HEK293 (cell line): ENCODE results near the gene MOB1B.

Experiments used
- CTCF ChIP-seq: fragments of 450-650 bp; formaldehyde crosslinking; IDR thresholded peaks from 2 replicates; pipeline ENCODE4 v1.5.1; 2016; ENCODE audit warnings: missing biosample characterization, missing genetic modification characterization
- HOXC10 ChIP-seq: sonication (generic); formaldehyde crosslinking; IDR thresholded peaks from 2 replicates; pipeline ENCODE4 v1.8.1; 2023; ENCODE audit warnings: mild to moderate bottlenecking, missing genetic modification reagents
- REPIN1 ChIP-seq: fragments of 450-650 bp; formaldehyde crosslinking; IDR thresholded peaks from 2 replicates; pipeline ENCODE4 v1.5.1; 2017; ENCODE audit warnings: missing biosample characterization, missing genetic modification characterization, low read depth
- ZNF416 ChIP-seq: fragments of 450-650 bp; formaldehyde crosslinking; IDR thresholded peaks from 2 replicates; pipeline ENCODE4 v1.5.1; 2016; ENCODE audit warnings: missing biosample characterization, missing genetic modification characterization
- ZNF704 ChIP-seq: fragments of 450-650 bp; formaldehyde crosslinking; IDR thresholded peaks from 2 replicates; pipeline ENCODE4 v1.5.1; 2016; ENCODE audit warnings: missing biosample characterization, missing genetic modification characterization
- ZSCAN30 ChIP-seq: fragments of 450-650 bp; IDR thresholded peaks from 2 replicates; pipeline ENCODE4 v1.5.1; 2018; ENCODE audit warnings: missing biosample characterization, mild to moderate bottlenecking, missing genetic modification characterization, moderate library complexity

GRCh38 chr4:71008196-71008595, 106.0 kb downstream of the MOB1B start:
- TF ChIP-seq ZNF416 (tag by site-specific recombination) (no peak), ZNF704 (tag by site-specific recombination) (no peak), ZSCAN30 (tag by site-specific recombination) (no peak), CTCF (no peak), HOXC10 (no peak), REPIN1 (tag by site-specific recombination) (no peak)
